Left ventricle myocardium inferior (tissue), 1 donor: ENCODE results near the gene SH3BP5. TPM values are rescaled to one million over a fixed set of nuclear protein-coding genes. Genes with fewer than 3 reads are reported as not detected.
"Not testable (repeated sequence)": the region's sequence is repeated elsewhere in the genome, so short reads cannot be mapped to it uniquely, and the experiment has no call there.

ENCODE experiments used
- DNase-seq: peaks from one replicate; pipeline ENCODE4 v3.0.0-alpha.2; 2020
- H3K27ac ChIP-seq: fragments of 200-600 bp; replicated peaks from 2 replicates; pipeline ENCODE4 v1.8.0; 2021
- H3K27me3 ChIP-seq: fragments of 200-600 bp; 2 replicates; pipeline ENCODE4 v1.8.0; 2021; ENCODE audit warnings: low read depth
- H3K36me3 ChIP-seq: fragments of 200-600 bp; 2 replicates; pipeline ENCODE4 v1.8.0; 2021
- H3K4me1 ChIP-seq: fragments of 200-600 bp; 2 replicates; pipeline ENCODE4 v1.8.0; 2021
- H3K4me3 ChIP-seq: fragments of 200-600 bp; 2 replicates; pipeline ENCODE4 v1.8.0; 2021; ENCODE audit warnings: mild to moderate bottlenecking, moderate library complexity
- H3K9me3 ChIP-seq: fragments of 200-600 bp; replicated peaks from 2 replicates; pipeline ENCODE4 v1.8.0; 2021
- CTCF ChIP-seq: fragments of 200-600 bp; IDR thresholded peaks from 2 replicates; pipeline ENCODE4 v1.8.0; 2021; ENCODE audit warnings: antibody characterized with exemption, mild to moderate bottlenecking, borderline replicate concordance
- intact Hi-C: fragments of 100-400 bp; cut with micrococcal nuclease; formaldehyde crosslinking; loops from one replicate; pipeline ENCODE4 v1.11.0; 2022
- total RNA-seq: library from RNA; stranded (reverse); fragmentation: NEBNext Ultra II Directional; extraction: Animal tissue kit (Norgen Biotek cat#: 25700); gene quantifications from one replicate; pipeline ENCODE4 v1.2.1, GENCODE V29; 2021
- donor health status: DM: no; HTN: yes; CAD: no; lungs with severe emphysema.

Gene SH3BP5
- total RNA-seq, 1 donor from 2014 or later: 8.8 TPM

GRCh38 chr3:15359677-15360397, 27.5 kb upstream of the SH3BP5 start:
- Histone ChIP-seq H3K4me1 (no peaks in the 10 kb centered on the region), H3K27me3 (no peaks in the 10 kb centered on the region), H3K4me3 (no peak overlapping the region), H3K27ac (no peak overlapping the region), H3K36me3 (no peaks in the 10 kb centered on the region), H3K9me3 (no peaks in the 10 kb centered on the region)
- DNase-seq: no peak
- TF ChIP-seq CTCF: no peak
- intact Hi-C loops: no loop called here

GRCh38 chr3:15356651-15357061, 24.3 kb upstream of the SH3BP5 start:
- intact Hi-C loops, H3K36me3 ChIP-seq, H3K4me1 ChIP-seq, H3K27me3 ChIP-seq, H3K9me3 ChIP-seq, H3K4me3 ChIP-seq, H3K27ac ChIP-seq, DNase-seq: not testable (repeated sequence)

- no peaks in the 10 kb centered on the region for H3K4me1 ChIP-seq
- intact Hi-C loops: no loop called here
- H3K9me3 ChIP-seq: peaks cover 10% of the 10 kb centered on the region
- no peak for DNase-seq
- no peaks in the 10 kb centered on the region for H3K36me3 ChIP-seq
- H3K27me3 ChIP-seq: no peaks in the 10 kb centered on the region
- no peak for TF ChIP-seq CTCF
- H3K27ac ChIP-seq: no peak overlapping the region
- no peak overlapping the region for H3K4me3 ChIP-seq
These were observed 23.8 kb upstream of the SH3BP5 start for GRCh38 chr3:15356176-15356575.

- no peaks in the 10 kb centered on the region for H3K4me1 ChIP-seq
- intact Hi-C loops: no loop called here
- DNase-seq: no peak
- no peak overlapping the region for H3K27ac ChIP-seq
- TF ChIP-seq CTCF: no peak
- no peaks in the 10 kb centered on the region for H3K36me3 ChIP-seq
- H3K27me3 ChIP-seq: no peaks in the 10 kb centered on the region
- no peak overlapping the region for H3K4me3 ChIP-seq
- H3K9me3 ChIP-seq: peaks cover 21% of the 10 kb centered on the region
These were observed 22.7 kb upstream of the SH3BP5 start for GRCh38 chr3:15355086-15355485.

- Histone ChIP-seq H3K27ac (no peak overlapping the region), H3K4me3 (no peak overlapping the region), H3K9me3 (peaks cover 23% of the 10 kb centered on the region), H3K36me3 (no peaks in the 10 kb centered on the region), H3K27me3 (no peaks in the 10 kb centered on the region), H3K4me1 (no peaks in the 10 kb centered on the region)
- intact Hi-C loops: no loop called here
- TF ChIP-seq CTCF: no peak
- no peak for DNase-seq
These were observed 22.1 kb upstream of the SH3BP5 start for GRCh38 chr3:15354485-15354884.

- H3K36me3 ChIP-seq: no peaks in the 10 kb centered on the region
- no peaks in the 10 kb centered on the region for H3K4me1 ChIP-seq
- H3K4me3 ChIP-seq: no peak overlapping the region
- H3K27me3 ChIP-seq: no peaks in the 10 kb centered on the region
- no peak overlapping the region for H3K27ac ChIP-seq
- intact Hi-C loops: no loop called here
- TF ChIP-seq CTCF: no peak
- H3K9me3 ChIP-seq: peaks cover 23% of the 10 kb centered on the region
- no peak for DNase-seq
These were observed 17.8 kb upstream of the SH3BP5 start for GRCh38 chr3:15350141-15350540.

- intact Hi-C loops: not testable (repeated sequence)
These were observed 17.1 kb upstream of the SH3BP5 start for GRCh38 chr3:15349438-15349837.

More at GRCh38 chr3:15349438-15349837, 17.1 kb upstream of the SH3BP5 start:
- not testable (repeated sequence) for H3K4me3 ChIP-seq, DNase-seq, H3K4me1 ChIP-seq, H3K36me3 ChIP-seq, H3K27ac ChIP-seq, H3K27me3 ChIP-seq
- peaks cover 23% of the 10 kb centered on the region for H3K9me3 ChIP-seq
